NOMO-1 (cell line): ENCODE measurements around the gene TTC22.

Experiments used
- DNase-seq, 2 experiments: peaks; one replicate each; lab custom pipeline; 2025; ENCODE audit not compliant: unreplicated experiment in 2 of 2; lab: John Stamatoyannopoulos, UW

Gene TTC22

GRCh38 chr1:54834007-54834541 lies 33.0 kb upstream of the TTC22 start:
- no peak for DNase-seq

GRCh38 chr1:54833121-54833520 lies 32.0 kb upstream of the TTC22 start:
- DNase-seq = no peak

- DNase-seq = no peak
Observed at GRCh38 chr1:54826226-54826816, 25.2 kb upstream of the TTC22 start.

- no peak for DNase-seq
Observed at GRCh38 chr1:54825696-54826095, 24.6 kb upstream of the TTC22 start.

- no peak for DNase-seq
Observed at GRCh38 chr1:54823670-54824069, 22.5 kb upstream of the TTC22 start.

GRCh38 chr1:54819733-54820132 lies 18.6 kb upstream of the TTC22 start:
- no peak for DNase-seq

- DNase-seq = no peak
Observed at GRCh38 chr1:54819195-54819536, 18.0 kb upstream of the TTC22 start.

GRCh38 chr1:54818461-54819194 lies 17.5 kb upstream of the TTC22 start:
- no peak for DNase-seq

- DNase-seq = no peak
Observed at GRCh38 chr1:54816951-54817350, 15.8 kb upstream of the TTC22 start.

GRCh38 chr1:54816130-54816529 lies 15.0 kb upstream of the TTC22 start:
- DNase-seq = no peak

GRCh38 chr1:54815086-54815876 lies 14.2 kb upstream of the TTC22 start:
- DNase-seq = no peak

GRCh38 chr1:54814571-54814970 lies 13.4 kb upstream of the TTC22 start:
- no peak for DNase-seq

- DNase-seq = no peak
Observed at GRCh38 chr1:54814126-54814498, 13.0 kb upstream of the TTC22 start.

- no peak for DNase-seq
Observed at GRCh38 chr1:54813485-54814125, 12.5 kb upstream of the TTC22 start.

GRCh38 chr1:54812801-54813484 lies 11.8 kb upstream of the TTC22 start:
- DNase-seq = no peak

GRCh38 chr1:54811739-54812655 lies 10.9 kb upstream of the TTC22 start:
- DNase-seq = no peak

GRCh38 chr1:54811066-54811465 lies 9.9 kb upstream of the TTC22 start:
- no peak for DNase-seq

GRCh38 chr1:54810153-54810942 lies 9.2 kb upstream of the TTC22 start:
- peak; percentile 23 to 39 for DNase-seq
